ENCODE measurements around the gene PFN1.

The PFN1 gene

DNA sequence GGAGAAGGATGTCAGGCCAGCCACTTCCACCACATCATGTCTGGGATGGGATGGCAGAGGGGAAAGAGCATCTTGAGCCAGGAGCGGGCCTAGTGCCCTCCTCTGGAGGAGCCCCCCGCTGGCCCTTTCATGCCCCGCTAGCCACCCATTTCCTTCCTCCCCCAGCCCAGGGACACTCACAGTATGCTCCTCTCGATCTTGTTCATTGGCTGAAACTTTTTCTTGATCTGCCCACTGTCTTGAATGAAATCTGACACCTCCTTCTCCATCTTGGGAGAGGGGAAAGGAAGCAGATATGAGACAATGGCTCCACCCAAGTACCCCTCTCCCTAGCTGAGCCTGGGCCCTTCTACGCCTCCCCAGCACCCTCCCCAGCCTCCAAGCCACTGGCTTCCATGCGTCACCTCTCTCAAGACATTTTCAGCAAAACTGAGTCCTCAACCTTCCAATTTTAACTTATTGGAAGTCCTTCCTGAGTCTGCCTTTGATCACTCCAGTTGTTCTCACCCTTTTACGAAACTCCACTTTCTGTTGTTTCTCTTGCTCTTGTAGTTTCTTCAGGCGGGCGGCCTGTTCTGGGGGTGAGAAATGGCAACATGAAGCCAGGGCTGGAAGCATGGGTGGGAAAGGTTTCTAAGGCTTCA is 12.1 kb upstream of the PFN1 start:
- Histone ChIP-seq H3K4me2 (ENCODE audit: low read length, poor library complexity, severe bottlenecking) (no peak overlapping the region), H3K4me1 (ENCODE audit: control insufficient read depth, insufficient read depth, low read depth, low read length) (peaks cover 1% of the 10 kb centered on the region), H3K9me3 (ENCODE audit: control insufficient read depth, low read length) (no peaks in the 10 kb centered on the region), H3K18ac (ENCODE audit: low read depth in 1 of 2, low read length in 2 of 2) (no peak overlapping the region), H3K79me1 (replicated peaks; ENCODE audit: low read length, poor library complexity, severe bottlenecking) (peaks cover 21% of the 10 kb centered on the region), H3K27me3 (ENCODE audit: control insufficient read depth in 1 of 2, insufficient read depth in 1 of 2, low read length in 2 of 2) (no peaks in the 10 kb centered on the region), H2BK15ac (ENCODE audit: low read depth, poor library complexity, severe bottlenecking) (no peak overlapping the region), H3K14ac (ENCODE audit: low read length in 2 of 2) (no peak overlapping the region), H4K91ac (ENCODE audit: low read length) (no peak overlapping the region), H2BK120ac (ENCODE audit: low read depth, low read length) (no peak overlapping the region), H3K23ac (ENCODE audit: low read length in 2 of 2) (no peak overlapping the region), H2BK12ac (ENCODE audit: low read length in 2 of 2) (peak overlapping the region in 1 of 2 experiments; percentile 25), H2BK5ac (ENCODE audit: low read depth, low read length, poor library complexity, severe bottlenecking) (no peak overlapping the region), H2AK5ac (ENCODE audit: low read length, severe bottlenecking) (no peak overlapping the region), H3K36me3 (ENCODE audit: control insufficient read depth in 1 of 2, insufficient read depth in 2 of 2, low read depth in 1 of 2, low read length in 2 of 2) (peaks cover 33 to 37% of the 10 kb centered on the region in 2 experiments), H3K4ac (ENCODE audit: low read depth in 1 of 2, low read length in 2 of 2) (no peak overlapping the region), H3K9ac (ENCODE audit: low read length) (no peak overlapping the region), H2AFZ (ENCODE audit: low read depth, low read length) (no peak overlapping the region), H4K8ac (ENCODE audit: low read length) (no peak overlapping the region), H3K27ac (ENCODE audit: low read length, poor library complexity, severe bottlenecking) (no peak overlapping the region), H3K4me3 (ENCODE audit: insufficient read depth in 1 of 2, low read depth in 1 of 2, low read length in 2 of 2) (no peak overlapping the region)
- WGBS: 92% methylated on average over 9 of the region's 9 CpGs
- DNase-seq: no peak

GRCh38 chr17:4959261-4959965 is 11.1 kb upstream of the PFN1 start:
- Histone ChIP-seq H2AK5ac (ENCODE audit: low read length, severe bottlenecking) (no peak overlapping the region), H3K9me3 (ENCODE audit: control insufficient read depth, low read length) (no peaks in the 10 kb centered on the region), H2AFZ (ENCODE audit: low read depth, low read length) (no peak overlapping the region), H3K27me3 (ENCODE audit: control insufficient read depth in 1 of 2, insufficient read depth in 1 of 2, low read length in 2 of 2) (no peaks in the 10 kb centered on the region), H2BK12ac (ENCODE audit: low read length in 2 of 2) (no peak overlapping the region), H3K36me3 (ENCODE audit: control insufficient read depth in 1 of 2, insufficient read depth in 2 of 2, low read depth in 1 of 2, low read length in 2 of 2) (peaks cover 29 to 35% of the 10 kb centered on the region in 2 experiments), H3K4ac (ENCODE audit: low read depth in 1 of 2, low read length in 2 of 2) (no peak overlapping the region), H4K8ac (ENCODE audit: low read length) (no peak overlapping the region), H3K23ac (ENCODE audit: low read length in 2 of 2) (no peak overlapping the region), H3K18ac (ENCODE audit: low read depth in 1 of 2, low read length in 2 of 2) (no peak overlapping the region), H2BK5ac (ENCODE audit: low read depth, low read length, poor library complexity, severe bottlenecking) (no peak overlapping the region), H3K79me1 (replicated peaks; ENCODE audit: low read length, poor library complexity, severe bottlenecking) (peaks cover 17% of the 10 kb centered on the region), H3K14ac (ENCODE audit: low read length in 2 of 2) (no peak overlapping the region), H2BK120ac (ENCODE audit: low read depth, low read length) (no peak overlapping the region), H3K4me1 (ENCODE audit: control insufficient read depth, insufficient read depth, low read depth, low read length) (peaks cover 1% of the 10 kb centered on the region), H3K4me2 (ENCODE audit: low read length, poor library complexity, severe bottlenecking) (no peak overlapping the region), H3K9ac (ENCODE audit: low read length) (no peak overlapping the region), H4K91ac (ENCODE audit: low read length) (no peak overlapping the region), H2BK15ac (ENCODE audit: low read depth, poor library complexity, severe bottlenecking) (no peak overlapping the region), H3K4me3 (ENCODE audit: insufficient read depth in 1 of 2, low read depth in 1 of 2, low read length in 2 of 2) (no peak overlapping the region), H3K27ac (ENCODE audit: low read length, poor library complexity, severe bottlenecking) (no peak overlapping the region)
- DNase-seq: no peak
- 96% methylated on average over 17 of the region's 18 CpGs for WGBS

DNA sequence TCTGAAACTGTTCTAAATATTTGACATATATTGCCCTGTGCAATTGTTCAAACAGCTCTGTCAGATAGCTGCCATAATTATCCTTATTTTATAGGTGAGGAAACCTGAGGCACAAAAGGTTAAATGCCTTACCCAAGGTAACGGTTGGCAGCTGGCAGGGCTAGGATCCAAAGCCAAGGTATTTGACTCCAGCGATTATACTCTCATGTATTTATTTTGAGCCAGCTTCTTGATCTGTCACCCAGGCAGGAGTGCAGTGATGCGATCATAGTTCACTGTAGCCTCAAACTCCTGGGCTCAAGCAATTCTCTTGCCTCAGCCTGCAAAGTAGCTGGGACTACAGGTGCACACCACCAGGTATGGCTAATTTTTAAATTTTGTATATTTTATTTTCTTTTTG is 9.8 kb upstream of the PFN1 start:
- H2AK5ac ChIP-seq (ENCODE audit: low read length, severe bottlenecking): no peak overlapping the region
- peaks cover 29 to 35% of the 10 kb centered on the region in 2 experiments for H3K36me3 ChIP-seq (ENCODE audit: control insufficient read depth in 1 of 2, insufficient read depth in 2 of 2, low read depth in 1 of 2, low read length in 2 of 2)
- no peak overlapping the region for H3K9ac ChIP-seq (ENCODE audit: low read length)
- 99% methylated on average over 3 of the region's 3 CpGs for WGBS
- no peaks in the 10 kb centered on the region for H3K27me3 ChIP-seq (ENCODE audit: control insufficient read depth in 1 of 2, insufficient read depth in 1 of 2, low read length in 2 of 2)
- no peaks in the 10 kb centered on the region for H3K9me3 ChIP-seq (ENCODE audit: control insufficient read depth, low read length)
- no peak overlapping the region for H2BK12ac ChIP-seq (ENCODE audit: low read length in 2 of 2)
- H2BK120ac ChIP-seq (ENCODE audit: low read depth, low read length): no peak overlapping the region
- H3K79me1 ChIP-seq (replicated peaks; ENCODE audit: low read length, poor library complexity, severe bottlenecking): peaks cover 11% of the 10 kb centered on the region
- H3K4me1 ChIP-seq (ENCODE audit: control insufficient read depth, insufficient read depth, low read depth, low read length): peaks cover 9% of the 10 kb centered on the region
- H2BK15ac ChIP-seq (ENCODE audit: low read depth, poor library complexity, severe bottlenecking): no peak overlapping the region
- no peak overlapping the region for H4K8ac ChIP-seq (ENCODE audit: low read length)
- H3K4me2 ChIP-seq (ENCODE audit: low read length, poor library complexity, severe bottlenecking): no peak overlapping the region
- H3K23ac ChIP-seq (ENCODE audit: low read length in 2 of 2): no peak overlapping the region
- no peak overlapping the region for H3K18ac ChIP-seq (ENCODE audit: low read depth in 1 of 2, low read length in 2 of 2)
- no peak overlapping the region for H4K91ac ChIP-seq (ENCODE audit: low read length)
- no peak overlapping the region for H2BK5ac ChIP-seq (ENCODE audit: low read depth, low read length, poor library complexity, severe bottlenecking)
- no peak for DNase-seq
- no peak overlapping the region for H3K27ac ChIP-seq (ENCODE audit: low read length, poor library complexity, severe bottlenecking)
- no peak overlapping the region for H3K4me3 ChIP-seq (ENCODE audit: insufficient read depth in 1 of 2, low read depth in 1 of 2, low read length in 2 of 2)
- no peak overlapping the region for H3K4ac ChIP-seq (ENCODE audit: low read depth in 1 of 2, low read length in 2 of 2)
- no peak overlapping the region for H3K14ac ChIP-seq (ENCODE audit: low read length in 2 of 2)
- no peak overlapping the region for H2AFZ ChIP-seq (ENCODE audit: low read depth, low read length)

DNA sequence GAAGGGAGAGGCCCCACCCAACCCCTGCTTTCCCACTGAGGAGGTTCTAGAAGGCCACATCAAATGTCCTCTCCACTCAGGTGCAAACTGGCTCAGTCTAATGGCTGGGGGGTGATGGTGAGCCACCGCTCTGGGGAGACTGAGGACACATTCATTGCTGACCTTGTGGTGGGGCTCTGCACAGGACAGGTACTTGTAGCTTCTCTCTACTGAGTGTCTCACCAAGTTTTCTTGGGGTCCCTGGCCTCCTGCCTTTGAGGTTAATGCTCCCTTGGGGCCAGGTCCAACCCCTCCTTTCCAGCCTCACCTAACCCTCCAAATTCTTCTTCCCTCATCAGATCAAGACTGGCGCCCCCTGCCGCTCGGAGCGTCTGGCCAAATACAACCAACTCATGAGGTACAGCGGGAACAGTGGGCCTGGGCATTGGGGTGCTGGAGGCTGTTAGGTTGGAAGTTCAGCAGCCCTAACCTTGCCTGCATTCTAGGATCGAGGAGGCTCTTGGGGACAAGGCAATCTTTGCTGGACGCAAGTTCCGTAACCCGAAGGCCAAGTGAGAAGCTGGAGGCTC is 8.2 kb upstream of the PFN1 start:
- no peak overlapping the region for H3K14ac ChIP-seq (ENCODE audit: low read length in 2 of 2)
- no peak overlapping the region for H2BK12ac ChIP-seq (ENCODE audit: low read length in 2 of 2)
- no peak overlapping the region for H4K91ac ChIP-seq (ENCODE audit: low read length)
- no peak overlapping the region for H3K4me2 ChIP-seq (ENCODE audit: low read length, poor library complexity, severe bottlenecking)
- H2AK5ac ChIP-seq (ENCODE audit: low read length, severe bottlenecking): no peak overlapping the region
- no peak overlapping the region for H3K18ac ChIP-seq (ENCODE audit: low read depth in 1 of 2, low read length in 2 of 2)
- DNase-seq: no peak
- H3K4me3 ChIP-seq (ENCODE audit: insufficient read depth in 1 of 2, low read depth in 1 of 2, low read length in 2 of 2): no peak overlapping the region
- H2BK120ac ChIP-seq (ENCODE audit: low read depth, low read length): no peak overlapping the region
- no peaks in the 10 kb centered on the region for H3K9me3 ChIP-seq (ENCODE audit: control insufficient read depth, low read length)
- no peak overlapping the region for H2BK15ac ChIP-seq (ENCODE audit: low read depth, poor library complexity, severe bottlenecking)
- no peak overlapping the region for H2BK5ac ChIP-seq (ENCODE audit: low read depth, low read length, poor library complexity, severe bottlenecking)
- no peak overlapping the region for H3K9ac ChIP-seq (ENCODE audit: low read length)
- H4K8ac ChIP-seq (ENCODE audit: low read length): peak overlapping the region; percentile 56
- 87% methylated on average over 10 of the region's 10 CpGs for WGBS
- H3K4me1 ChIP-seq (ENCODE audit: control insufficient read depth, insufficient read depth, low read depth, low read length): peaks cover 17% of the 10 kb centered on the region
- H3K36me3 ChIP-seq (ENCODE audit: control insufficient read depth in 1 of 2, insufficient read depth in 2 of 2, low read depth in 1 of 2, low read length in 2 of 2): peaks cover 27 to 35% of the 10 kb centered on the region in 2 experiments
- peaks cover 8% of the 10 kb centered on the region for H3K79me1 ChIP-seq (replicated peaks; ENCODE audit: low read length, poor library complexity, severe bottlenecking)
- H3K27ac ChIP-seq (ENCODE audit: low read length, poor library complexity, severe bottlenecking): no peak overlapping the region
- H3K4ac ChIP-seq (ENCODE audit: low read depth in 1 of 2, low read length in 2 of 2): no peak overlapping the region
- no peak overlapping the region for H2AFZ ChIP-seq (ENCODE audit: low read depth, low read length)
- H3K23ac ChIP-seq (ENCODE audit: low read length in 2 of 2): no peak overlapping the region
- H3K27me3 ChIP-seq (ENCODE audit: control insufficient read depth in 1 of 2, insufficient read depth in 1 of 2, low read length in 2 of 2): no peaks in the 10 kb centered on the region

Data from mesenchymal stem cell (in vitro differentiated cells and primary cell).